Measurements from ENCODE around the gene AGTRAP. TPM values are rescaled to one million over a fixed set of nuclear protein-coding genes. Genes with fewer than 3 reads are reported as not detected.

AGTRAP gene
- total RNA-seq, 2 experiments from 2014 or later, result 8.9 to 9.4 TPM

- DNase-seq, result no peak
- ATAC-seq, result no peak
- ChIA-PET CTCF (no interaction called here), POLR2A (no interaction called here)
- Mint-ChIP-seq H3K4me3 (no peak overlapping the region), H3K27me3 (peaks cover 1% of the 10 kb centered on the region), H3K27ac (no peak overlapping the region), H3K4me1 (ENCODE audit: low read depth) (peaks cover 6% of the 10 kb centered on the region), H3K36me3 (ENCODE audit: low read depth) (no peaks in the 10 kb centered on the region), H3K9me3 (no peaks in the 10 kb centered on the region)
- TF ChIP-seq CTCF (IDR thresholded peaks at IDR 0.05), result no peak
- intact Hi-C loops (cut with micrococcal nuclease), result no loop called here
Measured at GRCh38 chr1:11701981-11702803, 33.7 kb upstream of the AGTRAP start.

DNA sequence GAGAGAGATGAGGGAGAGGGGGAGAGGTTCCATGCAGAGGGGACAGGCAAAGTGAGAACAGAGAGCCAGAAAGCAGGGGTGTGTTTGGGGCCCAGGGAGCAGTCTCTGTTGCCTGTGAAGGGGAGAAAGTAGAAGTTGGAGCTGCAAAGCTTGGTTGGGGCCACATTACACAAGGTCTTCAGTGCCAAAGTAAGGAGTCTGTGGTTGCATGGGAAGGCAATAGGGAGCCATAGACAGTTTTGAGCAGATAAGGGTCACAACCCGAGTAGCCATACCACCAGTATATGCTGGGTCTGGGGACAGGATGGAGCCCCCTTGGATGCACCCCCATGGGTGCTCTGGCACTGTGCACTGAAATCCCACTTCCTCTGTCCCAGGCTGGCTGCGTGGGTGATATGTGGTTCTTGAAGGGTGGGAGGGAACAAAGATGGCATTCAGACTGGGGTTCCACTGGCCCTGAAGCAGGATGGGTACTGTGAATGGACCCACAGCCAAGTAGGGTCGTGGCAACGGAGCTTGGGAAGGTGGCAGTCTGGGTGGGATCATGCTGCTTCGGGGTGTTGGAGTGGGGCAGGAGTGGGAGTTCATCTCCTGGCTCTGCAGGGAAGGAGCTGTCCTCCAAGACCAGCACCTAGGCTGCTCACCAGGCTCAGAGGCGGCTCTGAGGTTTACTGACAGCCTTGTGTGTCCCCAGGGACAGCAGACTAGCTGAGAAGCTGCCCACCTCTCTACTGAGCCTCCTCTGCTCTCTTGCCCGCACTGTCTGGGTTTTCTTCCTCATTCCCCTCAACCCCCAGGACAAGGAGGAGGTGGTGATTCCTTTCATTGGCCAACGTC, 32.4 kb upstream of the AGTRAP start:
- Mint-ChIP-seq H3K36me3 (ENCODE audit: low read depth) (no peaks in the 10 kb centered on the region), H3K27me3 (peaks cover 1% of the 10 kb centered on the region), H3K27ac (no peak overlapping the region), H3K4me3 (no peak overlapping the region), H3K4me1 (ENCODE audit: low read depth) (no peaks in the 10 kb centered on the region), H3K9me3 (no peaks in the 10 kb centered on the region)
- POLR2A ChIA-PET, result interaction anchor here (1.1 kb wide), 1 partner anchor 13 kb away, joined by 3 read pairs; the partner anchor contains the start of gene DRAXIN
- no peak for ATAC-seq
- DNase-seq, result no peak
- intact Hi-C loops (cut with micrococcal nuclease), result no loop called here
- CTCF ChIA-PET, result no interaction called here
- TF ChIP-seq CTCF (IDR thresholded peaks at IDR 0.05), result no peak

- POLR2A ChIA-PET, result interaction anchor here (1.1 kb wide), 1 partner anchor 13 kb away, joined by 3 read pairs; the partner anchor contains the start of gene DRAXIN
- intact Hi-C loops (cut with micrococcal nuclease), result no loop called here
- Mint-ChIP-seq H3K27ac (no peak overlapping the region), H3K4me3 (no peak overlapping the region), H3K36me3 (ENCODE audit: low read depth) (no peaks in the 10 kb centered on the region), H3K4me1 (ENCODE audit: low read depth) (no peaks in the 10 kb centered on the region), H3K27me3 (no peaks in the 10 kb centered on the region), H3K9me3 (no peaks in the 10 kb centered on the region)
- CTCF ChIA-PET, result no interaction called here
- no peak for ATAC-seq
- no peak for DNase-seq
- TF ChIP-seq CTCF (IDR thresholded peaks at IDR 0.05), result no peak
Measured at GRCh38 chr1:11704194-11704529, 31.8 kb upstream of the AGTRAP start.

- Mint-ChIP-seq H3K4me3 (no peak overlapping the region), H3K27ac (no peak overlapping the region), H3K27me3 (no peaks in the 10 kb centered on the region), H3K36me3 (ENCODE audit: low read depth) (no peaks in the 10 kb centered on the region), H3K4me1 (ENCODE audit: low read depth) (no peaks in the 10 kb centered on the region), H3K9me3 (no peaks in the 10 kb centered on the region)
- CTCF ChIA-PET, result interaction anchor here (1.3 kb wide), 1 partner anchor 55 kb away, joined by 3 read pairs; no protein-coding TSS in a partner anchor
- no peak for TF ChIP-seq CTCF (IDR thresholded peaks at IDR 0.05)
- DNase-seq (no peak), ATAC-seq (no peak)
- intact Hi-C loops (cut with micrococcal nuclease), result no loop called here
- POLR2A ChIA-PET, result interaction anchor here (1.1 kb wide), 2 partner anchors 14 to 19 kb away, joined by 3 read pairs; partner anchors contain the start of gene DRAXIN
Measured at GRCh38 chr1:11704691-11705475, 31.1 kb upstream of the AGTRAP start.

Data from activated CD8-positive, alpha-beta T cell treated with anti-CD3 and anti-CD28 coated beads for 36 hours (primary cell).